HG03045 (cell line): ENCODE data around the gene TKTL1.
A peak's percentile ranks its signal among the peaks of the same experiment; 100 is the strongest.
"Not testable (repeated sequence)": the region's sequence is repeated elsewhere in the genome, so short reads cannot be mapped to it uniquely, and the experiment has no call there.

ENCODE experiments used
- ATAC-seq: cut with Tn5 transposase; IDR thresholded peaks from one replicate; pipeline ENCODE4 v1.9.1; 2021; ENCODE audit warnings: mild to moderate bottlenecking, moderate library complexity; ENCODE audit not compliant: unreplicated experiment

The TKTL1 gene, protein sequence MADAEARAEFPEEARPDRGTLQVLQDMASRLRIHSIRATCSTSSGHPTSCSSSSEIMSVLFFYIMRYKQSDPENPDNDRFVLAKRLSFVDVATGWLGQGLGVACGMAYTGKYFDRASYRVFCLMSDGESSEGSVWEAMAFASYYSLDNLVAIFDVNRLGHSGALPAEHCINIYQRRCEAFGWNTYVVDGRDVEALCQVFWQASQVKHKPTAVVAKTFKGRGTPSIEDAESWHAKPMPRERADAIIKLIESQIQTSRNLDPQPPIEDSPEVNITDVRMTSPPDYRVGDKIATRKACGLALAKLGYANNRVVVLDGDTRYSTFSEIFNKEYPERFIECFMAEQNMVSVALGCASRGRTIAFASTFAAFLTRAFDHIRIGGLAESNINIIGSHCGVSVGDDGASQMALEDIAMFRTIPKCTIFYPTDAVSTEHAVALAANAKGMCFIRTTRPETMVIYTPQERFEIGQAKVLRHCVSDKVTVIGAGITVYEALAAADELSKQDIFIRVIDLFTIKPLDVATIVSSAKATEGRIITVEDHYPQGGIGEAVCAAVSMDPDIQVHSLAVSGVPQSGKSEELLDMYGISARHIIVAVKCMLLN

DNA sequence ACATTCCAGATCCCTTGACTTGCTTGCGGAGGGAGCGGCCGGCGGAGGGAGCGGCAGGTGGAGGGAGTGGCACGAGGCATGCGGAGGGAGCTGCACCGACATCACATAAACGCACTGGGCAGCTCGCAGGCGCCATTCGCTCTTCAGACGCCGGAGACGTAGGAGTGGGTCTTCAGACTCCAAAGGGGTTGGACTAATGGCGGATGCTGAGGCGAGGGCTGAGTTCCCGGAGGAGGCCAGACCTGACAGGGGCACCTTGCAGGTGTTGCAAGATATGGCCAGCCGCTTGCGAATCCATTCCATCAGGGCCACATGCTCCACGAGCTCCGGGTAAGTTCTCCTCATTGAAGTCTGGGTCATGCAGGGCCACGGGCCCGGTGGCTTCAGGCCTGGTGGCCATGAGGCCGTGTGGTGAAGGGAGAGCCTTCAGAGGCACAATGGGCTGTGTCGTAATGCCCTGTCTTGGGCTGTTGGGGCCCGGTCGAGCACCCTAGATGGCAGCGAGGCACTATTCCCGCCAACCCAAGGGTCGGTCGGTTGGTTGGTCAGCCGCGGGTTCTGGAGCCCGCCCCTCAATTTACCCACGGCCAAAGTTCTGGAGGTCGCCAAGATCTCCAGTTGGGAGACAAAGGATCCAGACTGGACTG lies at the start of gene TKTL1:
TKTL1 (plus strand) TSS at position 132 of the 647 bp plus-strand sequence; CDS start at position 197, 65 bp downstream.
- no peak for ATAC-seq

DNA sequence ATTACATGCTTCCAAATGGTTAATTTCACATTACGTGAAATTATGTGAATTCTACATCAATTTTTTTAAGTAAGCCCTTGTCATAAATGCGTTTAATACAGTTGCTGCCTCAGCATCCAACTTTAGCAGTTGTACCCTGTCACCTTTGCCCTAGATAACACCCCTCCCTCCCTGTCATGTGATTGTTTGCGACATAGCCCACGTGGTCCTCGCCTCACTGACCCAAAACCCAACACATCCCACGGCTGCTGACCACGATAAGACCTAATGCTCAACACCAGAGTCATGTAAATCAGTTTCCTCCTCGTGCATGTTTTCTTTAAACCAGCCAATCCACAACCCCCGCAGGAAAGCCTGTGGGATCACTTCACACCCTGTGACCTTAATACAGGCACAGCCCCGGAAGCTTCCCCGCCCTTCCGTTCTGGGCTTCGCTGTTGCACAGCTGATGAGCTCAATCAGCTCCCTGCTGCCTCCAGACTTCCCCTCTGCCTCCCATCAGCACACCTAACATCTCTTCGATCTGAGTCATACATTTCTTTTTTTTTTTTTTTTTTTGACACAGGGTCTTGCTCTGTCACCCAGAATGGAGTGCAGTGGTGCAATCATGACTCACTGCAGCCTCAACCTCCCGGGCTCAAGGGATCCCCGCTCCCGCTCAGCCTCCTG lies 48.1 kb upstream of the TKTL1 start:
- ATAC-seq, result not testable (repeated sequence)

DNA sequence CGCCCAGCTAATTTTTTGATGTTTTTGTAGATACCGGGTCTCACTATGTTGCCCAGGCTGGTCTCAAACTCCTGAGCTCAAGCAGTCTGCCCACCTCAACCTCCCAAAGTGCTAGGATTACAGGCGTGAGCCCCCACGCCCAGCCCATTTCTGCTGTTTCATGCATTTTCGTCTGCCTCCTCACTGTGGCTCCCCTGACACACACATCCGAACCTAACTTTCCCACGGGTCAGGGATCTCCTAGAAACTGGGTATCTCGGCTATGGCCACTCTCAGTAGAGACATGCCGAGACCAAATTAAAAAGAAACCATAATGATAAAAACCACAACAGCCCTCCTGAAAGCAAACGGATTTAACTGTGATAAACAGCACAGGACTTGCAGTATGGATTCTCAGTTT lies 47.5 kb upstream of the TKTL1 start:
- not testable (repeated sequence) for ATAC-seq

DNA sequence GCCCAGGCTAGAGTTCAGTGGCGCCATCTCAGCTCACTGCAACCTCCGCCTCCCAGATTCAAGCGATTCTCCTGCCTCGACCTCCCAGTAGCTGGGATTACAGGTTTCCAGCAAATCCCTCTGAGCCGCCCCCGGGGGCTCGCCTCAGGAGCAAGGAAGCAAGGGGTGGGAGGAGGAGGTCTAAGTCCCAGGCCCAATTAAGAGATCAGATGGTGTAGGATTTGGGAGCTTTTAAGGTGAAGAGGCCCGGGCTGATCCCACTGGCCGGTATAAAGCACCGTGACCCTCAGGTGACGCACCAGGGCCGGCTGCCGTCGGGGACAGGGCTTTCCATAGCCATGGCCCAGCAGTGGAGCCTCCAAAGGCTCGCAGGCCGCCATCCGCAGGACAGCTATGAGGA lies 38.3 kb upstream of the TKTL1 start, which contains the start of gene OPN1MW3:
OPN1MW3 (plus strand) TSS at position 301 of the 400 bp plus-strand sequence; CDS start at position 339, 38 bp downstream.
- not testable (repeated sequence) for ATAC-seq

DNA sequence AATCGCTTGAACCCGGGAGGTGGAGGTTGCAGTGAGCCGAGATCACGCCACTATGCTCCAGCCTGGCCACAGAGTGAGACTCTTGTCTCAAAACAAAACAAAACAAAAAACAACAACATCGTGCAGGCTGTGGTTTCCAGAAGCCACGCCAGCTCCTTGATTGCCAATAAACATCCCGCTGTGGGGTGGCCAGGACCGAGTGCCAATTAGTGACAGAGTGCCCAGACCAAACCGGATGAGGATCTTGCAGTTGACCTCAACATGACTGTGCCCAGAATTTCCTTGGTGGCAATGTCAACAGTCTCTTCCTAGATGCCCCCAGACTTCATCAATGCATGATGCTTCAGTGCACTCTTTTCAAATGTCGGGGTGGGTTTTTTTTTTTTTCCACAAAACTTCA lies 36.9 kb upstream of the TKTL1 start:
- ATAC-seq, result not testable (repeated sequence)

DNA sequence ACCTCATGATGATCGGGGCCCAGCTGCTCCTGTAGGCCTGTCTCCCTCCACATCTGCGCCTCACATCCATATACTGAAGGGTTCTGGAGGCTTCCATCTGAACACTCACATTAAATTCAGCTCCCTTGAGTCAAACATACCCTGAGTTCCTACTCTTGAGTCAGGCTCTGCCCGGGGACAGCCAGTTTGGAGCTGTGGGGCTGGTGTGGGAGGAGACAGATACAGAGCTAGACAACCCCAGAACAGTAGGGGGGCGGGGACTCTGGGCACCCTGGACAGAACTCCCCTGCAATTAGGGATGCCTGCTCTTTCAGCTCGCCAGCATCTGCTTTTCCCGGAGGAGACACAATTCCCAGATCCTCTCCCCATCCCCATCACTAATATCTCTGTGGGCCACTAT lies 32.5 kb upstream of the TKTL1 start:
- ATAC-seq, result not testable (repeated sequence)

DNA sequence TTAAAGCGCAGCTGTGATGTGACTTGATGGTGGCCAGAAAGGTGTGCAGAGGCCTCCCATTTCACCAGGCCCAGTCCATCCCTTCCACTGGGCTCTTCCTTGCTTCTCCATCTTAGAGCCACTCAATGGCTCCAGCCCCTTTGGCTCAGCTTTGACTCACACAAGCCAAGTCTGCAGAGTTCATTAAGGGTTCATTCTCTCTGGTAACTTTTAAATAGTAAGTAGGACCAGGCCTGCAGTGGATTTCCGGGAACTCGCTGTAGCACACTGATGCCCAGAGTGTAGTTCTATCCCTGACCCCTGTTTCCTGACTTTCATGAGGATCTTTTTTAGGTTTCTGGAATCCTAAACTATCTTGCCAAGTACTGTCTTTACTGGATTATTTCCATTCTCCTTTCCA lies 26.4 kb upstream of the TKTL1 start:
- ATAC-seq, result not testable (repeated sequence)

DNA sequence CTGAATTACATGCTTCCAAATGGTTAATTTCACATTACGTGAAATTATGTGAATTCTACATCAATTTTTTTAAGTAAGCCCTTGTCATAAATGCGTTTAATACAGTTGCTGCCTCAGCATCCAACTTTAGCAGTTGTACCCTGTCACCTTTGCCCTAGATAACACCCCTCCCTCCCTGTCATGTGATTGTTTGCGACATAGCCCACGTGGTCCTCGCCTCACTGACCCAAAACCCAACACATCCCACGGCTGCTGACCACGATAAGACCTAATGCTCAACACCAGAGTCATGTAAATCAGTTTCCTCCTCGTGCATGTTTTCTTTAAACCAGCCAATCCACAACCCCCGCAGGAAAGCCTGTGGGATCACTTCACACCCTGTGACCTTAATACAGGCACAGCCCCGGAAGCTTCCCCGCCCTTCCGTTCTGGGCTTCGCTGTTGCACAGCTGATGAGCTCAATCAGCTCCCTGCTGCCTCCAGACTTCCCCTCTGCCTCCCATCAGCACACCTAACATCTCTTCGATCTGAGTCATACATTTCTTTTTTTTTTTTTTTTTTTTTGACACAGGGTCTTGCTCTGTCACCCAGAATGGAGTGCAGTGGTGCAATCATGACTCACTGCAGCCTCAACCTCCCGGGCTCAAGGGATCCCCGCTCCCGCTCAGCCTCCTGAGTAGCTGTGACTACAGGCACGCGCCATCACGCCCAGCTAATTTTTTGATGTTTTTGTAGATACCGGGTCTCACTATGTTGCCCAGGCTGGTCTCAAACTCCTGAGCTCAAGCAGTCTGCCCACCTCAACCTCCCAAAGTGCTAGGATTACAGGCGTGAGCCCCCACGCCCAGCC lies 10.9 kb upstream of the TKTL1 start:
- peak; percentile 53 for ATAC-seq

DNA sequence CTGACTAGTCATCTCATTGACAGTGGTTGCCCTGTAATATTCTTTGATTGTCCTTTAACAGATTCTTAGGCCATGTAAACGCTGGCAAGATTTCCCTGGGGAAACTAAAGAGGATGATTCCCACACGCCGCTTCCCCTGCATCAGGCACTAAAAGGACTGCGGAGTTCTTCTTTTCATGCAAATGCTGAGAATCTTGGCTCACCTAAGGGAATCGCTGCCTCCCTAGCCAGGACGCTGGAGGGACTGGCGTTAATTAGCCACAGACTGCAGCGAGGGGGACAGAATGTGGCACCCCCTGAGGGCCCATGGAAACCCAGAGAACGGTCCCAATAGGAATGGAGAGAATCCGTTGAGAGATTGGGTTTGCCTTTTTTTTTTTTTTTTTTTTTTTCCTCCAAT lies 9.2 kb upstream of the TKTL1 start:
- ATAC-seq, result not testable (repeated sequence)

DNA sequence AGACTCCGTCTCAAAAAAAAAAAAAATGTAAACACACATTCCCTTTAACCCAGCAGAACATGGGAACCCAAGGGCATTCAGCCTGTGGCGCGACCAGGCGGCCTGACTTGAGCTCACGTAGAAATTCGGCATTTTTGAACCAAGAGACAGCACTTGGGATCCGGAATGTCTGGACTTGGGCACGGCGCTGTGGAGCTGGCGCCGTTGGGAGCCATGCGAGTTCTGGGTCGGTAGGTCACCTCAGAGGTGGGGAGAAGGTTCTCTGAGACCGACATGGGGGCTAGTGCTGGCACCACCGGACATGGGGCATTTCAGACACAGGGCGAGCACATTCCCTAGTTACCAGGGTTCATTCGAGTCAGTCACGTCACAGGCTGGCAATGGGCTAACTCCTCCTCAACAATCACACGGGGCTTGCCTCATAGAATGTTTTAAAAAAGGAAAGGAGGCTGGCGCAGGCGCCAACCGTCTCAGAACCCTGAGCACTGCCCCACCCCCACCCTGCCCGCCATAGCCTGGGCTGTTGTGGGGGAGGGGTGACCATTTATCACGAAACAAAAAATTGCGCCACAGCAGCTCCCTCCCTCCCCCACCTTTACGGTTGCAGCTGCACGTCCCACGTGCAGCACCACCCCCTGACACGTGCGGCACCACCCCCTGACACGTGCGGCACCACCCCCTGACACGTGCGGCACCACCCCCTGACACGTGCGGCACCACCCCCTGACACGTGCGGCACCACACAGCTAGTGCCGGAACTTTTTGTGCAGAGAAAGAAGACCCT lies 612 bp upstream of the TKTL1 start, which contains the start of gene TEX28:
TEX28 (minus strand) TSS at position 334 of the 784 bp plus-strand sequence. CDS start 3,007 bp downstream, outside the sequence.
- no peak for ATAC-seq

DNA sequence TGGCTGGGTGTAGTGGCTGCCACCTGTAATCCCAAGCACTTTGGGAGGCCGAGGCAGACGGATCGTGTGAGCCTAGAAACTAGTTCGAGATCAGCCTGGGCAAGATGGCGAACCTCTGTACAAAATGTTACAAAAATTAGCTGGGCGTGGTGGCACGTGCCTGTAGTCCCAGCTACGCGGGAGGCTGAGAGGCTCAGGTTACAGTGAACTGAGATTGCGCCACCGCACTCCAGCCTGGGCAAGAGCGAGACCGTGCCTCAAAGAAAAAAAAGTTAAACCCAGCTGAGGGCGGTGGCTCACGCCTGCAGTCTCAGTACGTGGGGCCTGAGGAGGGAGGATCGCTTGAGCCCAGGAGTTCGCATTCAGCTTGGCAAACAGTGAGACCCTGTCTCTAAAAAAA lies 1.1 kb downstream of the TKTL1 start:
- no peak for ATAC-seq

DNA sequence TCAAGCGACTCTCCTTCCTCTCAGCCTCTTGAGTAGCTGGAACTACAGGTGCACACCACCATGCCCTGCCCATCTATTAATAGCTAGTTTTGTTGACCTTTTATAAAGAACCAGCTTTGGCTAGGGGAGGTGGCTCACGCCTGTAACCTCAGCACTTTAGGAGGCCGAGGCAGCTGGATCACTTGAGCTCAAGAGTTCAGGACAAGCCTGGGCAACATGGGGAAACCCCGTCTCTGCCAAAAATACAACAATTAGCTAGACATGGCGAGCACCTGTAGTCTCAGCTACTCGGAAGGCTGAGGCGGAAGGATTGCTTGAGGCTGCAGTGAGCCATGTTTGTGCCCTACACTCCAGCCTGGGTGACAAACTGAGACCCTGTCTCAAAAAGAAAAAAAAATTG lies 2.7 kb downstream of the TKTL1 start:
- no peak for ATAC-seq

DNA sequence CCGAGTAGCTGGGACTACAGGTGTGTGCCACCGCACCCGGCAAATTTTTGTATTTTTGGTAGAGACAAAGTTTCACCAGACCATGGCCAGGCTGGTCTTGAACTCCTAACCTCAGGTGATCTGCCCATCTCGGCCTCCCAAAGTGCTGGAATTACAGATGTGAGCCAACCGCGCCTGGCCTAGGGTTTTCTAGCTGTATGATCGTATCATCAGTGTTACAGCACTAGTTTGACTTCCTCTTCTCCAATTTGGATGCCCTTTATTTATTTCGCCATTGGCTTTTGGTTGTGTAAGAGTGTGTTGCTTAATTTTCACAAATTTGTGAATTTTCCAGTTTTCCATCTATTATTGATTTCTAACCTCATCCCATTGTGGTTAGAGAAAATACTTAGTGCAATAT lies 5.2 kb downstream of the TKTL1 start:
- no peak for ATAC-seq

DNA sequence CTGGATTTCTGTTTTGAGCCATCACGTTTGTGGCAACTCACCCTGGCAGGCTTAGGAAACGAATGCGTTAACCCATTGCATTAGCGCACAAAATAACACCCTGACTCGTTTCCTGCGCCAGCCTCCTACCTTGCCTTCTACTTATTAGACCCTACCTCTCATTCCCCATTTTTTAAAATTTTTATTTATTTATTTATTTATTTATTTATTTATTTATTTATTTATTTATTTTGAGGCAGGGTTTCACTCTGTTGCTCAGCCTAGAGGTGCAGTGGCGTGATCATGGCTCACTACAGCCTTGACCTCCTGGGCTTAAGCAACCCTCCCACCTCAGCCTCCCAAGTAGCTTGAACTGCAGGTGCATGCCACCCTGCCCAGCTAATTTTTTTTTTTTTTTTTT lies 7.4 kb downstream of the TKTL1 start:
- ATAC-seq, result not testable (repeated sequence)

DNA sequence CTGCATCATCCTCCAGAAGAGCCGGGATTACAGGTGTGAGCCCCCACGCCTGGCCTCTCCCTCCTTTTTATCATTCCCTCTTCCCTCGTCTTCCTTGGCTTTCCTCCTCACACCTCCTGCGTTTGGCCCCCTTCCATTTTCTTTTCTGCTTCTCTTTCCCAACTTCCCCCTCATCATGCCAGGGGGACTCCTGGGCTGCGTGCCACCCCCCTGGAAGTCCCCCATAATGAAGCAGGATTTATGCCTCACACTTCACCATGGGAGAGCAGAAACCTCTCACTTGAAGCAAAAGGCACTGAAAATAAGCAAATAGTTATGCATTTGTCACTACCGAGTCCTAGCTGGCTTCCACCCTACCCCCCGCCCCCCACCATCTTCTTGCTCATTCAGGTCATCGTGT lies 7.9 kb downstream of the TKTL1 start:
- ATAC-seq, result no peak

DNA sequence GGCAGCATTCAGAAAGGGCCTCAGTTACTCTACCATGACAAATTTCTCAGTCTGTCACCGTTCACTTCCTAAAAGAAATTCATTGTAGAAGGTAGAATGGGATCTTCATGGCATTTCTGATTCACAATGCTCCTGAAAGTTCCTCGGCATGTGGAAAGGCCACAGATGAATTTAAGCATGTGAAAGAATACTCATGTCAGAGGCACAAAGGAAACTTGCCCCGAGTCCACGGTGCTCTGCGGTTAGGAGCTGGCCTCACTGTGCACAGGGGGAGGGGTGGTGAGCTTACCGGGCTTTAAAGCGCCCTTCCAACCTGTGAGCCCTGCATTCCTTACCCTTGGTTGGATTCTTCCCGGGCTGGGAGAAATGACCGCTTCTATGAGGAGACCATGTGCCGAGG lies 9.3 kb downstream of the TKTL1 start:
- ATAC-seq, result no peak

DNA sequence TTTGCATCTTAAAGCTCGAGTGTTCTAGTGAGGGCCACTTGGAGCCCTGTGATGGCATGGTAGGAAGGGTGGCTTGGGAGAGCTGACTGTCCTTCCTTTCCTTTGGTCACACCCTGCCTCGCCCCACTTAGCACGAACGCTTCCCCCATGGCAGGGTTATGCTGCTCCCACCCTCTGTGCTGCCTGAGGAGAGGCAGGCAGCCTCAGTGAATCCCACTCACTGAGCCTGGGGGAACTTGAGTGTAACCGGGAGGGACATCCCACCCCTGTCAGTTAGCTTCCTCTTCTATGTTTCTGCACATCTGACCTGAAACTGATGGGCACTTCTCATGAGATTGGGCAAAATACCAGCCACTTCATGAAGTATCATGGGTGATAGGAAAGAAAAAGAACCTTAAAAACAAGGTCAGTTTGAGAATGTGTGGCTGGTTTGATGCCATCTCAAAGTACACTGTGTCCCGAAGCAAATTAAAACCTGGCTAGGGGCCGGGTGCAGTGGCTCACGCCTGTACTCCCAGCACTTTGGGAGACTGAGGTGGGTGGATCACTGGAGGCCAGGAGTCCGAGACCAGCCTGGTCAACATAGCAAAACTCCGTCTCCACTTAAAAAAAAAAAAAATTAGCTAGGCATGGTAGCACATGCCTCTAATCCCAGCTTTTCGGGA lies 10.1 kb downstream of the TKTL1 start:
- no peak for ATAC-seq

DNA sequence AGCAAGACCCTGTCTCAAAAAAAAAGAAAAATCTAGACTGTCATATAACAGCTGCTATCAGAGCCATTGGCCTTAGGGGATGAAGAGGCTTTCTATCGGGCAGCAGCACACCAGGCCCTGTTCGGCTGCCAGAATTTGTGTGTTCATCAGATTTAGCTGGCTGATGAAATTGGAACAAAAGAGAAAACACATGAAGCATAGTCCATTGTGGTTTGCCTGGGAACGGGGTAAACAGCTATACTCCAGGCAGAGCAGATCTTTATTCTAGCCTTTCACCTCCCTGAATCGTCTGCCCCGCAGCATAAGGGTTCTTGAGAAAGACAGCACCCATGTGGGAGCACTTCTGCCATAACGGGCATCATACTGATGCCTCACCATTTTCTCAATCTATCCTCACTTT lies 11.6 kb downstream of the TKTL1 start:
- ATAC-seq, result no peak
